Activated CD4-positive, alpha-beta T cell treated with anti-CD3 and anti-CD28 coated beads for 4 hours (primary cell): Measurements from ENCODE around the gene KIF18B.

ENCODE experiments used
- DNase-seq, 2 donors: peaks; one replicate each; pipeline ENCODE4 v3.0.0-alpha.2; 2020

Gene KIF18B

GRCh38 chr17:44935116-44935515 is 12.5 kb downstream of the KIF18B start:
- no peak for DNase-seq

GRCh38 chr17:44934745-44935105 is 12.8 kb downstream of the KIF18B start:
- DNase-seq = no peak

DNA sequence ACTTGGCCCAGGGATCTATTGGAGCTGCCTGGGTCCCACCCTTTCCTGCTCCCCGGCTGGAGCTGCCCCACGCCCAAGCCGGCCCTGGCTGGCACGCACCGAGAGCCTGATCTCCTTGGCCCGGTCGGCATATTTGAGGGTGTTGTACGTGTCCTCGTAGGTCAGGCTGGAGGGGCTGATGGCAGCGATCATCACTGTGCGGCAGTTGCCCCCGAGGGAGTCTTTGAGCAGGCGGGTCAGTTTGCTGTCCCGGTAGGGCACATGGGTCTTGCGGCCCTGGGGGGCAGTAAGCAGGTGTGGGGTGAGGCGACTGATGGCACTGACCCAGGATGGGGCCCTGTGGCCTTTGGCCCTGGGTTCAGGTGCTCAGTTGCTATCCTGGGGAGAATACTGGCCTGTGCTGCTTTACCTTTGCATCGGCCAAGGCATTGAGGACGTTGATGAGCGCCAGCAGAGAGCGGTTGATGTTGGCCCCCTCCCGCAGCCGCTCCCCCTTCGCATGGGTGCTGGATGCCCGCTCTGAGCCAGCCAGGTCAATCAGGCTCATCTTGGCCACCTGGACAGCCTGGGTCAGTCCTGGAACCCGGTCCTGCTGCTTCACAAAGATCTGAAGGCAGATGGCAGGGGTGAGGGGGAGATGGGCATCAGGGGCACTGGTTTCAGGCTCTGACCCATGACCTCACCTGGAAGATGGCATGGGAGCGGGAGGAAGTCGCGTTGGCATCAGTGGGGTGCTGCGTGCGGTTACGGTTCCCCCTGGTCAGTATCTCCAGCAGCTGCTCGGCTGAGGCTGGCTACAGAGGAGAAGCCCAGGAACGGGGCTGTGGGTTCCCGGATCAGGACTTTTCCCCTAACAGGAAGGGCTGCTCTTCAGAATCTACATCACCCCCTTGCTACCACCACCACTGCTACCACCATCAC is 13.5 kb downstream of the KIF18B start:
- no peak for DNase-seq

DNA sequence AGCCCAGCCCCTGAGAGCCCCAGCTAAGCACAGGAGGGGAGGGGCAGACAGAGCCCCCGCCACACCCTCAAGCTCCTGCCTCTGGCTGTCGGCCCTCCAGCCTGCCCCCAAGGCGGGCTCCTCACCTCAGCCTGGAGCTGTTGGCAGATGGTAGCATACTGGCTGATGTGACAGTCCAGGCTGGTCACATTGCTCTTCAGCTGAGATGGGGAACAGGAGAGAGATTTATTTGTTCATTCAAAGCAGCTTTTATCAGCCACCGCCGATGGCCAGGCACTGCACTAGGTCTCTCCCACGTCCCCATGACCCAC is 14.8 kb downstream of the KIF18B start:
- no peak for DNase-seq

GRCh38 chr17:44932096-44932786 is 15.3 kb downstream of the KIF18B start:
- no peak for DNase-seq

GRCh38 chr17:44931376-44931775 is 16.2 kb downstream of the KIF18B start:
- DNase-seq = no peak

DNA sequence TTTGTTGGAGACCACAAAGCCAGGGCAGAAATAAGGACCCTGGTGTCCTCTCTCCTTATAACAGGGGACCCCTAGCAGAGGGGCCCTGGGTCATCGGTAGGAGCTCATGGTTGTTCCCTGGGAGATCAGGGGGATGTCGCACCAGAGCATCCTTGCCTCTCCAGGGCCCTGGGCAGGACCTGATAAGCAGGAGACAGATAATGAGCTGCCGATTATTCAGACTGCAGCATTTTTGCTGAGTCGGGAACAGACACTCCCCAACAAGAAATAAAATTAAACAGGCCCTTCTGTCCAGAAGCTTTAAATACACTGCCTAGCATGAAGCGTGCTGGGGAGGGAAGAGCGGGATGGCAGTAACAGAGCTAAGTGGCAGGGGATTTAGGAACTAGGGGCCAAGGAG is 16.9 kb downstream of the KIF18B start:
- no peak for DNase-seq

- no peak for DNase-seq
These were observed 18.4 kb downstream of the KIF18B start for GRCh38 chr17:44928950-44929720.

DNA sequence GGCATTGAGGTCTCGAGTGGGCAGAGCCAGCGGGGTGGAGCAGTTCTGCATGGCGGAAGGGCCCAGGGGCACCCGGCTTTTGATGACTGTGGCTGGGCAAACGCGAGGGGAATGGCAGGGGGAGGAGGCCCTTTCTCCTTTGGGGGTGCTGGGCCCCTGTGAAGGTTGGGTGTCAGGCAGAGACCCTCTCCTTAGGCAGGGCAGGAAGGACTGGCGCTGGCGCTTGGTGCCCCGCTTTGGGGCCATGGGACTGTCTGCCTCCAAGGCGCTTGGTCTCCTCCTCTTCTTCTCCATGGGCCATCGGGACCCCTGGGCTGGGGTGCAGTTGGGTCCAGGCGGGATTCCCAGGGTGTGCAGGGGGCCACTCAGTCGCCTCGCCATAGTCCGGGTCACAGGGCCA is 19.4 kb downstream of the KIF18B start:
- DNase-seq = no peak

GRCh38 chr17:44927696-44928095 is 19.9 kb downstream of the KIF18B start:
- DNase-seq = no peak

DNA sequence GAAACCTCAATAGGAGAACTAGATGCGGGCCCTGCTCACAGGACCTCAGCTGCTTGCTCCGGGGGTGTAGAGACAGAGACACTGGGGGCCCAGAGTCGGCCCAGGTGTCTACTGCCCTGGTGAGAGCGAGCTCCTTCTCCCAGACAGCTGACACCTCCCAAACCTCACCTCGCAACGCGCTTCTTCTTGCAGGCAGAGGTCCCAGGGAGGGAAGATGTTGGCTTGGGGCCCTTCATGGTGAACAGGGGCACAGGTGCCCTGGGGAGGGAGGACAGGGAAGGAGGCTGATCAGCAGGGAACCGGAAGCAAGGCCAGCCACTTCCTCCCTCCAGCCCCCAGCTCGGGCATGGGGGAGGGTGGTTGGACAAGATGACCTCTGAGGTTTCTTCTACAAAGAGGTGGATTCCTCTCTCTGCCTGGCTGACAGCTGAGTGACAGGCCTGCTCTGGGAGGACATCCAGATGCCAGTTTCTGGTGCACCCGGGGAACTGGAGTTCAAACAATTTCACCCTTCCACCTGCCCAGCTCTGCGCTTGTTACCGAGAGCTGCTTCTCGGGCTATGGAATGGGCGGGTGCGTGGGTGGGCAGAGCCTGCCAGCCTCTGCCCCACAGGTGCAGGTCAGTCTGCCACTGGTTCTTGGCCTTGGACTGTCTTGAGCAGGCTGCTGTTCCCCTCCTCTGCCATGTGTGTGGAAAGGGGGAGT is 20.6 kb downstream of the KIF18B start:
- DNase-seq = no peak

GRCh38 chr17:44925731-44926697 is 21.6 kb downstream of the KIF18B start:
- DNase-seq = no peak

DNA sequence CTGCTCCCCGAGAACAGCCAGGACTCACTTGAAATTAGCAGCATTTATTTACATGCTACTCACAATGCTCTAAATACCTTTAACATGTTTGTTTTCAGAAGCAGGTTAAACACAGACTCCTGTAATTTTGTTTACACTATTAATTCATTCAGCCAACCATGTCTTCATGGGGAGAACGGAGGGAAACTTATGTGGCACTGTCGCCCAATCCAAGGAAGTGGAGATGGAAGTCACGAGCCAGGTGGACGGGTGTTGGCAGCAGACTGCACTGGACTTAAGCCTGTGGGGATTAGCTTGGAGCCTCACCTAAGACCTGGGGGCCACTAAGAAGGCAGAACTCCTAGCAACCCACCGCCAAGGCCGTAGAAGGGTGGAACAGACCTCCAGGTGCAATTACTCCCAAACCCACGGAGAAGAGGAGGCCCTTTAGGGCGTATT is 23.4 kb downstream of the KIF18B start:
- no peak for DNase-seq

GRCh38 chr17:44922746-44923470 is 24.7 kb downstream of the KIF18B start:
- DNase-seq = no peak

DNA sequence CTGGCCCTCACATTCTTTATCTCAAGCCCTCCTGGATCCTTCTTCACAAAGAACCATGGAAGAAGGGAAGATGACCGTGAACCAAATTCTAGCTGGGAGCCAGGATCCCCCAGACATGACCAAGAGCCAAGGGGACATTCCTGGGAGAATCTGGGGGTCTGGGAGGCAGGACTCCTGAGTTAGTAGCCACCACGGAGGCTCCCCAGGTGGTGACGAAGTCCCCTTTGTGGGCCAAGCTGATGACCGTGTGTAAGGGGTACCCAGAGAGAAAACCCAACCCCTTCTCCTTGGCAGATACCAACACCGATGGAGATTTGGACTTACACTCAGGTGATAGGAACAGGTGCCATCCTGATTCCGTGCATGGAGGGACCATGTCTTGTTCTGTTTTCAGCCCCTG is 25.4 kb downstream of the KIF18B start:
- DNase-seq = no peak

DNA sequence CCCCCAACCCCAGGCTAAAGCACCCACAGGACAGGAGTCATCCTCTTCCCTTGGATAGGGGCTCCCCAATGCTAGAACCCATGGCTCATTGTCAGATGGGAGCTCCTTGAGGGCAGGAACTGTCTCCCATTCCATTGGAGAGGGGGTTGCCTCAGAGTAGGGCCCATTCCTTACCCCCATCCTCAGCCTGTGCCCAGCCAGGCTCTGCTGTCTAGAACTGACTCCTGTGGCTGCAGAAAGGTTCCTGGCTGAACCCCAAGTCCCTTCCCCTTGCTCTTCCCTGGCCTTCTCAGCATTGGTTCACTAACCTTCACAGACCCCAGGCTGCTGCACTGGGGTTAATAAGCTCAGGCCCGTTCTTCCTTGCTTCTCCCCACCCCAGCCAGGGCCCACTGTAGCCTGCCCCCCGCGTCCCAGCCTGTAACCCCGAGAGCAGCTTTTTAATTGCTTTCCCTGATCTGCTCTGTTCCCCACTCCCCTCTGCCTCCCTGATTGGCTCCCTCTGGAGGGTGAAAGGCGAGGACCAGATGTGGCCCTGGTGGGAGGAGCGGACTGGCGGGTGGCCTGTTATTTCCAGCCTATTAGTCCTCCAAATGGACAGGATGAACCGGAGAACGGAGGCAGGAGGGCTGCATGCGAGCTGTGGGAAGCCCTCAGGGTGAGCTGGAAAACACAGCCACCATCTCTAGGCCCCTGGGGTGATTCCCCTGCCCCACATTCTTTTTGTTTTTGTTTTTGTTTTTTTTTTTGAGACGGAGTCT is 26.3 kb downstream of the KIF18B start:
- DNase-seq = no peak

GRCh38 chr17:44920565-44920940 is 27.0 kb downstream of the KIF18B start:
- DNase-seq = no peak

DNA sequence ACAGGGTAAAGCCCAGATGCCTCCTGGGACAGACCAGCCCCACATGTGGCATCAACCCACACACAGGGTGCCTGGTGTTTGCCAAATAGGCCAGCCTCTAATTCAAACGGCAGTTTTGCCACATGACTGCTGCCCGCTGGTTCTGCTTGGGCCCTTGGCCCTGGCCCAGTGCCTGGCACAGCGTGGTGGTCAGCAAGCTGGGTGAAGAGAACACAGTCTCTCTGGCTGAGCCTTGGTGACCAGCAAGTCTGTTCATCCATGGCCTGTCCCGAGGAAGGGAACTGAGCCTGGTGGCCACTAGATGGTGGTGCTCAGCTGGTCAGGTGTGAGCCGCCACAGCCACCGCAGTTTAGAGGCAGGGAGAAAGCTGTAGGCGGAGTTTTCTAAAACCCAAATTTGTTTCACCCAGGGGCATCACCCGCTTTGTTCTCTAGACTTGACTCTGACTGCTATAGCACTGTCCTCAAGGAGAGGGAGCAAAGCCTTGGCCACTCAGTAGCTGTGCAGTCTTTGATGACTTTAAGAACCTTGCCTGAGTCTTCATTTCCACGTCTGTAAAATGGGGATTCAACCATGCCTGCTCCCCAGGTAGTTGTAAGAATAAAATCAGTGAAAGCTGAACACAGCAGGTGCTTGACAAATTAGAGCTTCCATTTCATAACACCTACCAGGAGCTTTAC is 27.5 kb downstream of the KIF18B start:
- peak; percentile 53 to 61 for DNase-seq

DNA sequence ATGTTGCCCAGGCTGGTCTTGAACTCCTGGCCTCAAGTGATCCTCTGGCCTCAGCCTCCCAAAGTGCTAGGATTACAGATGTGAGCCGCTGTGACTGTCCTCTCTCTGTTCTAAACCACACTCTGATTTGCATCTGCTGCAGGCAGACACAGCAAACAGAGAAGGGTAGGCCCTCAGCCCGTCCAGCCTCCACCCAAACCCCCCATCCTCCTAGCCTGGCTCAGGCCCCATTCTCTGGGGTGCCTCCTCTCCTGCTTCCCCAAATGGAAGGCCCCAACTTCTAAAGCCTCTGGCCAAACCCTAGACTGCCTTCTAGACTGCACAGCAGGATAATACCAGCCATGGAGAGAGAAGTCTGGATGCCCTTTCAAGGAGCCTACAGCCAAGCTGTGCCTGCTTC is 28.2 kb downstream of the KIF18B start:
- no peak for DNase-seq

GRCh38 chr17:44918006-44918405 is 29.6 kb downstream of the KIF18B start:
- no peak for DNase-seq
